GM18507 (cell line): ENCODE data around the gene UFSP2.
"Not testable (repeated sequence)": the region's sequence is repeated elsewhere in the genome, so short reads cannot be mapped to it uniquely, and the experiment has no call there.

Experiments used
- DNase-seq: peaks from one replicate; pipeline ENCODE4 v3.0.0; 2011; ENCODE audit warnings: low read depth; ENCODE audit not compliant: insufficient read length; ENCODE audit errors: extremely low spot score
- FAIRE-seq: peaks from 2 replicates; lab custom pipeline; 2011; peaks lifted over from hg19 to GRCh38; lab: Jason Lieb, UNC

UFSP2 gene

GRCh38 chr4:185392156-185392555, 33.6 kb downstream of the UFSP2 start:
- FAIRE-seq (no peak), DNase-seq (no peak)

GRCh38 chr4:185390941-185391340, 34.8 kb downstream of the UFSP2 start:
- FAIRE-seq (no peak), DNase-seq (no peak)

- FAIRE-seq (no peak), DNase-seq (no peak)
These were observed 37.8 kb downstream of the UFSP2 start for GRCh38 chr4:185387957-185388356.

GRCh38 chr4:185384930-185385331, 40.8 kb downstream of the UFSP2 start:
- FAIRE-seq (no peak), DNase-seq (no peak)

GRCh38 chr4:185384061-185384460, 41.7 kb downstream of the UFSP2 start:
- DNase-seq = no peak
- FAIRE-seq = no peak

GRCh38 chr4:185383451-185383850, 42.3 kb downstream of the UFSP2 start:
- DNase-seq (no peak), FAIRE-seq (no peak)

- no peak for DNase-seq
- no peak for FAIRE-seq
These were observed 43.0 kb downstream of the UFSP2 start for GRCh38 chr4:185382754-185383153.

GRCh38 chr4:185381288-185382196, 44.2 kb downstream of the UFSP2 start:
- FAIRE-seq (no peak), DNase-seq (no peak)

GRCh38 chr4:185380320-185380719, 45.4 kb downstream of the UFSP2 start:
- FAIRE-seq (no peak), DNase-seq (no peak)

GRCh38 chr4:185379326-185380295, 46.2 kb downstream of the UFSP2 start:
- DNase-seq = no peak
- no peak for FAIRE-seq

- FAIRE-seq (no peak), DNase-seq (no peak)
These were observed 47.5 kb downstream of the UFSP2 start for GRCh38 chr4:185378264-185378663.

GRCh38 chr4:185374573-185374972, 51.2 kb downstream of the UFSP2 start:
- FAIRE-seq (no peak), DNase-seq (no peak)

- no peak for DNase-seq
- no peak for FAIRE-seq
These were observed 51.7 kb downstream of the UFSP2 start for GRCh38 chr4:185374027-185374426.

- DNase-seq (no peak), FAIRE-seq (no peak)
These were observed 54.1 kb downstream of the UFSP2 start for GRCh38 chr4:185371702-185372101.

- FAIRE-seq = no peak
- DNase-seq = no peak
These were observed 55.4 kb downstream of the UFSP2 start for GRCh38 chr4:185370268-185370949.

- DNase-seq (no peak), FAIRE-seq (no peak)
These were observed 56.0 kb downstream of the UFSP2 start for GRCh38 chr4:185369731-185370130.

- DNase-seq (no peak), FAIRE-seq (no peak)
These were observed 60.9 kb downstream of the UFSP2 start for GRCh38 chr4:185364886-185365285.

- DNase-seq (no peak), FAIRE-seq (no peak)
These were observed 62.5 kb downstream of the UFSP2 start for GRCh38 chr4:185363251-185363650.

GRCh38 chr4:185362570-185362969, 63.2 kb downstream of the UFSP2 start:
- FAIRE-seq, DNase-seq: not testable (repeated sequence)

GRCh38 chr4:185361872-185362271, 63.9 kb downstream of the UFSP2 start:
- no peak for FAIRE-seq

More at GRCh38 chr4:185361872-185362271, 63.9 kb downstream of the UFSP2 start:
- DNase-seq = no peak
